ENCODE results near the gene STT3B.
A peak's percentile ranks its signal among the peaks of the same experiment; 100 is the strongest.
"Not testable (repeated sequence)": the region's sequence is repeated elsewhere in the genome, so short reads cannot be mapped to it uniquely, and the experiment has no call there.

The STT3B gene

DNA sequence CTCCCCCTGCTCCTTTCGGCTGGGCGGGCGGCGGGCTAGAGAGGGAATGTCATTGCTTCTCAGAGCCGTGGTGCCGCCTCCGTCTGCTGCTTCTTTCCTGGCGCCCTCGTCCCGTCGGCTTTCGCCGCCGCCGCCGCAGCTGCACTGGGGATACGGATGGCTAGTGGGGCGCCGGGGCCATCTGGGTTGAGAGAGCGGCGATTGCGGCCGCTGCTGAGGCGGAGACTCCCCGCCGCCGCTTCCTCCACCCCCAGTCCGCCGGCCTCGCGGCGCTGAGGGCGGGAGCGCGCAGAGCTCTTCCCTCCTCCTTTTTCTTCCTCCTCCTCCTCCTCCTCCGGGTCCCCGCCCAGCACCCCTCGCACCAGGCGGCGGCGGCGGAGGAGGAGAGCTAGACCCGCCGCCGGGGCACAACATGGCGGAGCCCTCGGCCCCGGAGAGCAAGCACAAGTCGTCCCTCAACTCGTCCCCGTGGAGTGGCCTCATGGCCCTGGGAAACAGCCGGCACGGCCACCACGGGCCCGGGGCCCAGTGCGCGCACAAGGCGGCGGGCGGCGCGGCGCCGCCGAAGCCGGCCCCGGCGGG, at the start of gene STT3B:
TSS of gene STT3B (plus strand) at position 339 of the 582 bp plus-strand sequence. CDS start at position 413, 74 bp downstream.
- DNase-seq (ENCODE audit: low read depth in 2 of 2): peak in 1 of 2 donors; percentile 73

DNA sequence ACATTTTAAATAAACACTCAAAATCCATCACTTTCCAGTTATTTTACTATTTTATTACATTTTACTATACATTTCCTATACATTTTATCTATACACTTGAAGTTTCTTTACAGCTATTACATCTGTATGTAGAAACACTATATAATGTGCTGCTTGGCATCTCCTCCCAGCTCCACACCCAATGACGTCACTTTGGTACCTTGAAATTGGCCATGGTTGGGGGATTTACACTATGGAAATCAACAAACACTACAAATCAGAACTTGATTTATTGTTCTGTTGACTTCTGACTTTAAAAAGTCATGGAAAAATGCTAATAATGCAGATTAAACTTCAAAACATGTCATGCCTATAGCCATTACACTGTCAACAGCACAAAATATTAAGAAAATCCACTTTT, 48.9 kb upstream of the STT3B start:
- no peak for DNase-seq (ENCODE audit: low read depth in 2 of 2)

DNA sequence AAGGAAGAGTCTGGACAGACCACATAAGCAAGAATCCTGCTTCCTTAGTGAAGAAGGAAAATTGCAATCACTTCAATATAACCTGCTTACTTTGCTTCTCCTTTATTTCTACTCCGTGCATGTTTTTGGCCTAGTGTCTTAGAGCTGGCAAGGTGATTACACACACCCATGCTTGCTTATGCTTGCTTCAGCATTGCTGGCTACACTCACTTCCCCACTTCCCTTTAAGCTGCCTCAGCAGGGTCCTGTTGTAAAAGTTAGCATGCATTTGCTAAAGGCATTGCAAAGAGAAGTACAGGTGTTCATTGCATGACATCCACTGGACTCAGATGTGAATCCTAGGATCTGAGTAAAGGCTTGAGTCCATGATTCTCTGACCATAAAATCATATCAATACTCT, 47.5 kb upstream of the STT3B start:
- DNase-seq (ENCODE audit: low read depth in 2 of 2): no peak

DNA sequence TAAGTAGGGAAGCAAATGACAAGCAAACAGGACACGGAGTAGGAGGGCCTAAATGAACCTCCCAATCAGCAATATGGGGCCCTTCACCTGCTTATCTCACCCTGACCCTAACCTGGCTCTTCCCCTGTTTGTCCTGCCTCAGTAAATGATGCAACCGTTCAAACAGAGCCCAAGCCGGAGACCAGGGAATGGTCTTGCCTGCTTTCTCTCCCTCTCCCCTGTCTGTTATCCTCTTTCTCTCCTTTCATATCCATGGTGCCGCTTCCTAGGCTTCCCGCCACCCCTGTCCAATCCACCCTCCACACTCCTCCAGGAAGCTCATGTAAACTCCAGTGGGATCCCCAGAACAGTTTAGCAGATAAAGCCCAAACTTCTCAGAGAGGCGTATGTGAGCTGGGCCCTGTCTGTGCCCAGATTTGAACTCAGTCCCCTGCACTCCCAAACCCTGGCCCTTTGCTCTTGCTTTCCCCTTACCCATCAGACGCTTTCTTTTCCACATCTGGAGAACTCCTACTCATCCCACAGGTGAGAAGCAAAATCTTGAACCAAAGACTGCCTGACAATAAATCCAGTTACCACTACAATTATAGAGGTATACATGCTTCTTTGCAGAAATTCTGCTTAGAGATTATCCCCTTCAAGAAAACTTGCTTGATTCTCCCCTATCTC, 45.7 kb upstream of the STT3B start:
- no peak for DNase-seq (ENCODE audit: low read depth in 2 of 2)

DNA sequence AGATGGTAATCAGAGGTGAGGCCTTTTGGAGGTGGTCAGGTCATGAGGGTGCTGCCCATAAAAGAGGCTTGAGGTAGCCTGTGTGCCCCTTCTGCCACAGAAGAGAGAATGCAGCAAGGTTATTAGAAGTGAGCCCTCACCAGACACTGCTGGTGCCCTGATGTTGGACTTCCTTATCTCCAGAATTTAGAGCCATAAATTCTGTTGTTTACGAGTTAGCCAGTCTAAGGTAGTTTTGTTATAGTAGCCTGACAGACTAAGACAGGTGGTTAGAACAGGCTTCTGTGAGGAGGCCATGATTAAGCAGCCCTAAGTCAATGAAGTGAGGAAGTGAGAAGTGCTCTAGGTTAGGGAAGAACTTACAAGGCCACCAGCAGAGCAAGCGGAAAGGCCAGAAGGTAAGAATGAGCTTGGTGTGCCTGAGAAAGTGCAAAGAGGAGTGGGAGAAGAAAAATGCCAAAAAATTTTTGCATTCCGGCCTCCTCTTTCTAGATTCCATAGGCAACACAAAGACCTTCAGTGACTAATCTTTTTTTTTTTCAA, 44.2 kb upstream of the STT3B start:
- DNase-seq (ENCODE audit: low read depth in 2 of 2): no peak

DNA sequence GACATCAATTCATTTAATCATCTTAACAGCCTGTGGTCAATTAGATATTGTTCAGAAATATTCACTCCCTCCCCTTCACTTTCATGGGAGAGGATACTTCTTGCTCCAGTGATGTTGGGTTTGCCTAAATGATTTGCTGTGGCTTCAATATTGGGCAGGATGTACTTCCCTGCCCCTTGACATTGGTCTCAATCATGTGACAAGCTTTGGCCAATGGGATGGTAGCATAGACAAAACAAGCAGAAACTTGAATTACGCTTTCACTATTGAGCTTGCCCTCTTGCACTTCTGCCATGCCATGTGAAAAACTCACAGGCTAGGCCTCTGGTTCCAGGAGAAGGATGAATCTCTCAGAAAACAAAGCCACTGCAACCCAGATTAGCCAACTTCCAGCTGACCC, 42.2 kb upstream of the STT3B start:
- DNase-seq (ENCODE audit: low read depth in 2 of 2): no peak

DNA sequence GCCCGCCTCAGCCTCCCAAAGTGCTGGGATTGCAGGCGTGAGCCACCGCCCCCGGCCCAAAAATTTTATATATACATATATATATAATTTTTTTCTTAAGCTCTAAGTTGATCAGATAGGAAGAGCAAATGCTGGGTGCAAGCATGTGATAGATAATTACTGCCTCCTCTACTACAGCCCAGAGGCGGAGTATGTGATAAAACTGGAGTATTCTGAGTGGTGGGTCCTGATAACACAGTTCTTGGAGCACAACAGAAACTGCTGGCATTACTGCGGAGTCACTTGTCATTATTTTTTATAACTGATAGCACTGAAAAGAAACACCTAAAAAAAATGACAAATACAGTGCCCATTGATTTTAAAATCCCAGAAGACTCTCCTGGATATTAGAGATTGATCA, 41.1 kb upstream of the STT3B start:
- DNase-seq (ENCODE audit: low read depth in 2 of 2): no peak

DNA sequence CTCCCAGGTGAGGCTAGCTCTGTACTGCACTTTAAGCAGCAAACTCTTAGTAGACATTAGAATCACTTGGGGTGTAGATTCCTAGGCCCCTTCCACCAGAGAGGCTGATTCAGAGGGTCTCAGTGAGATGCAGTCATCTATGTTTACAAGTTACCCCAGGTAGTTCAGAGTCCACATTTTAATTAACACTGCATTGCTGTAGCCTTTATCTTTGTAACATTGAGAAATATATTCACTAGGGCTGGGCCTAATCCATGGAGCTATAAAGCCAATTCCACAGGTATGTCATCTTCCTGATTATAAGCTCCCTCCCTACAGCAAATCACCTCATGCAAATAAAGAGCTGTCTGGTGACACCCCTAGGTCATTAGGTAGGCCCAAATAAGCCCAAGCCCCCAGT, 39.6 kb upstream of the STT3B start:
- DNase-seq (ENCODE audit: low read depth in 2 of 2): no peak

DNA sequence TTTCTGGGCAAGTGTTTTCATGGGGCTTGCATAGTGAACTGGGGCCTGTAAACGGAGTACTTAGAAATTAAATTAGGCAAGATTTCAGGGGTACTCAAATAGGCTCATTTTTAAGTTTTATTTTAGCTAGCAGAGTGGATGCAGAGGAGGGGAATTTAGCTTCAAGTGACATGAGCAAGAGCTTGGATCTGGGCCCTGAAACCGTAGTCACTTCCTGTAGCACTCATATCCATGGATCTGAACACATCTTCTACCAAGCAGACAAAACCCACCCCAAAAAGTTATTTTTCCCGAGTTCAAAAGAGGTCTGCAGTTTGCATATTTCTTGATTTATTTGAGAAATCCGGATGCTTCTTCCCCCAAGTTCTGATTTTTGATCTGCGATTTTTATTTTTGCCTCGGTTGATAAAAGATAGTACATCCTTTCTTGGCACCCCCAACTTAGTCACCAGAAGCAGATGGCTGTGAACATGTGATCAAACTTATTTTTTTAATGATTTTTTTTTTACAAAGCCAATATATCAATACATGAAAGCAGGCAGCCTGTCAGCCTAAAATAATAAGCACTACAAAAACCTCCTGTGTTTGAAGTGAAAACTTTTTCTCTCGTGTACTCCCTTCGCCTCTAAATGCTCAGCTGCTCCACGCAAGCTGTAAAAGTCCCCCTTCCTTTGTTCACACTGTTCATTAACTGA, 36.6 kb upstream of the STT3B start:
- DNase-seq (ENCODE audit: low read depth in 2 of 2): no peak

DNA sequence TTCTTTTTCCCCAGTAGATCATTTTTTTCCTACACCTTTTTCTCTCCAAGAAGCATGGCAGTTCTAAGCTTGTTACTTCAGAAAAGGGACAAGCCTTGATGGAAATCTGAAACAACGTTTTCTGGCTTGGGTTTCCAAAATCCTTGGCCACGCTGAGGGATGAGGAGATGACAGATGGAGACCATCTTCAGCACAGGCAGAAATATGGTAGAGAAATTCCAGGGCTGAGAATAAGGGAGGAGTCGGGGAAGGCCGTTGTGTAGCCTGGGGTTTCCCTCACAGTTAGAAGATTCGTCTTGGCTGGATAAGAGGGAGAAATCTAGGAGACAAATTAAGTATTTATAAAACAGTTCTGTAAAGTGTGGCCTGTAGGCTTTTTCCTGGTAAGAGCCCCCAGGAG, 33.9 kb upstream of the STT3B start:
- DNase-seq (ENCODE audit: low read depth in 2 of 2): no peak

DNA sequence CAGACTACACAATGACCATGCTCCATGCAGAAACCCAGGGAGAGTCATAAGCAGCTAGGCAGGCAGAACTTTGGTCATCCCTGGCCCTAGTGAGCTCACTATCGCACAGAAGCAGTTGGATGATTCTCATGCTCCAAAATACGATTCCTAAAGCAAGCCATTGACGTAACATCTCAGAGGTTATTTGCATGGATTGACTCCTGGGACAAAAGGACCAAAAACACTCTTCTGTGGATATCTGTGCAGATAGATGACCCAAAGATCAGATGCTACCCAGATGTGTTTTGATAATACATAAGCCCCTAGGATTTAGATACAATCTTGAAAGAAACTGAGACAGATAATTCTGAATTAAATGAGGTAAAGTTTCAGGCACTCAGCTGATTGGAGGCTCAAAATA, 33.4 kb upstream of the STT3B start:
- DNase-seq (ENCODE audit: low read depth in 2 of 2): no peak

DNA sequence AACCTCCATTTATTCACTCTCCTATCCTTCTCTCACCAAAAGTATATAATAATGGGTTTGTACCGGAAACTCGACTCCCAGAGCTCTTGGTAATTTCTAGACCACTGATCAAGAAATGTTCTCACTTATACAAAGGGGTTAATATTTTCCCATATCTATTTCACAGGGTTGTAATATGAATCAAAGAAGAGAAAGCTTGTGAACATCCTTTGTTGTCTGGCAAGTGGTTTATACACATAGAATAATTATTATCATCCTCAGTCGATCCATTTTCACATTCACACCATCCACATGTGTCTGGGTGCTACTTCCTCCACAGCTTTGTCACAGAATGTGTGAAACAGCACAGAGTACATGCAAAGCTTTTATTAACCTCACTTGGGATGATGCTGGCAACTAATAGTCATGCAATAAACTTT, 29.9 kb upstream of the STT3B start:
- DNase-seq (ENCODE audit: low read depth in 2 of 2): no peak

DNA sequence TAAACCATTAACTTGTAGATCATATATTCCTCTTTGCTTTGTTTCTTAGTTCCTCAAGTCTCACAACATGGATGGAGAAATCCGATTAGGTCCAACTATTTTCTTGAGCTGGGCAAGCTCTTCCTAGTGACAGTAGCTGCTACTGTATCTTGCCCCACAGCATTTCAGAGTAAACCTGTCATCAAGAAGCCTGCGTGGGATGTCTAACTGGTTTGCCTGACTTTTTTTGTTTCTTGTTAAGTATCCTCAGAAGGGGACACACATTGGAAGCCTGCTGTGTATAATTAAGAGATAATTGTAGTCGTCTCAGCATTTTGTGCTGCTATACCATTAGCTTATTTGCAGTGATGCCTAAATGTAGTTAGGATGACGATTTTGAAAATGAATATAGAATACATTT, 29.3 kb upstream of the STT3B start:
- DNase-seq (ENCODE audit: low read depth in 2 of 2): no peak

DNA sequence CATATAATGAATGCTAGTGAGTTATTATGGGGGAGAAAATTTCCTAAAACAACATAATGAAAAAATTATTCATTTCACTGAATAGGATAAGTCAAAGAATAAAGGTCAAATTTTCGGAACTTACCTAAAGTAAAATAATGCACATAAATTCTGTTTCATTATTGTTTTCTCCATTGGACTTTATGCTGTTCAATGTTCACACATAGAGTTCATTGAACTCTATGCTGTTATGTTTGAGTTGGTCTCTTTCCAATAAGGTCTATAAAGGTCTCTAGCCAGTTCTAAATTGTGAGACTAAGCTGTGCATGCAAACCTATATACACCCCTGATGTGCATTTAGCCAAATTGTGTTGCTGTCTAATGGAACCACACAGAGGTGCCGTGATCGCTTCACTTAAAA, 28.5 kb upstream of the STT3B start:
- DNase-seq (ENCODE audit: low read depth in 2 of 2): no peak

DNA sequence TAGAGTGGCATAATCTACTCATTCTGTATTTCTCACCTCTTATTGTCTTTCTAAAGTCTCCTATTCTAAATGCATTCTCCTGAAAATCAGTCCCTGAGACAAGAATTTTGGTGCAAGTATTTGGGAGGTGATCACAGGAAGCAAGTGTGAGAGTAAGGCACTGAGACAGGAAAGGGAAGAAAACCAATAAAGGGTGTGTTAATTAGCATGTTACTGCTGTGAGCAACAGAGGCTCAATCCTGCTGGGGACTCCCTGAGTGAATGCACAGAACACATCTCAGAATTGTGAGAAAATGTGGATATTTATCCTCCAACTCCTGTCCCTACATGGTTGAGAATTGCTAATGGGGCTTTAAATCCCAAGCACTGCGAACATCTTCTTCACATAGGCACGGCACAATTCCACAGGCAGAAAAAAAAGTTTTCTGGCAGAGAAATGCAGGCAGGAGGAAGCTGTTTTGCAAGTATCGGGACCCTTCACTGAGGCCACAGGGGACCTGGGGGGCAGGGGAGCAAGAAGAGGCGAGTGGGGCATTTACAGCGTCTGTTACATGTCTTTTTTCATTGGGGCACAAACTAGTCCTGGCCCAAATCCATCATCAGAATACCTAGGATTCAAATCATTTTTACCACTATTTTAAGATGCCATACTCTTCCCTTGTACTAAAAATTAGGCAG, 27.2 kb upstream of the STT3B start:
- no peak for DNase-seq (ENCODE audit: low read depth in 2 of 2)

DNA sequence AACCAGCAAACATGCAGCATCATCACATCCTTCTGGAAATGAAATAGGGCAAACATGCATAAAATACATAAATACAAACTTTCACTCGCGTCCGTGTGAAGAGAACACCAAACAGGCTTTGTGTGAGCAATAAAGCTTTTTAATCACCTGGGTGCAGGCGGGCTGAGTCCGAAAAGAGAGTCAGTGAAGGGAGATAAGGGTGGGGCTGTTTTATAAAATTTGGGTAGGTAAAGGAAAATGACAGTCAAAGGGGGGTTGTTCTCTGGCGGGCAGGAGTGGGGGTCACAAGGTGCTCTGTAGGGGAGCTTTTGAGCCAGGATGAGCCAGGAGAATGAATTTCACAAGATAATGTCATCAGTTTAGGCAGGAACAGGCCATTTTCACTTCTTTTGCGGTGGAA, 26.2 kb upstream of the STT3B start:
- not testable (repeated sequence) for DNase-seq (ENCODE audit: low read depth in 2 of 2)

DNA sequence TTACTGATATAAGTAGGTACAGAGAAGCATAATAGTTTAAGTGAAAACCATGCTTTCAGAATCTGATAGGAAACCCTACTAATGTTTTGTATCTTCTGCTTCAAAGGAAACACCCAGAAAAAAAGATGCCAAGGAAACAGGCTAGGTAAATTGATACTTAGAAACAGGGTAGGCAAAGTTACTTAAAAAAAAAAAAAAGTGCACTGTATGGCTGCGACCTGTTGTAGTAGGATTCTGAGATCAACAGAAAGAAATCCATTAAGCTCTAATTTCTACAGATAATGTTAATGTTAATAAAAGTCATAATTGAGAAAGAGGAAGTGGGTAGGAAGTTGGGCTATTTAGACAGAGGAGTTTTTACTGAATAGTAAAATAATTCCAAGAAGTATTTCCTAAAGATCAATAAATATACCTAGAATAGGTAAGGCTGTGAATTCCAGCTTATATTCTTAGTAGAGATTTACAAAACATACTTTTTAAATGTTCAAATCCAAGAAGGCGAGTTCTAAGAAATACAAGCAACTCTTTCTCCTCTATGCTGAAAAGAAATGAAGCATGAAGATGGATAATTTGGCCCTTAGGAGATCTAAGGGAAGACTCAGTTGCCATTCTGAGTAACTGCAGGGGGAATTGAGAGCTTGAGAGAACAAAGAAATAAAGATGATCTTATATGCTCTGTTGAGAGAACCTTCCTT, 24.1 kb upstream of the STT3B start:
- no peak for DNase-seq (ENCODE audit: low read depth in 2 of 2)

DNA sequence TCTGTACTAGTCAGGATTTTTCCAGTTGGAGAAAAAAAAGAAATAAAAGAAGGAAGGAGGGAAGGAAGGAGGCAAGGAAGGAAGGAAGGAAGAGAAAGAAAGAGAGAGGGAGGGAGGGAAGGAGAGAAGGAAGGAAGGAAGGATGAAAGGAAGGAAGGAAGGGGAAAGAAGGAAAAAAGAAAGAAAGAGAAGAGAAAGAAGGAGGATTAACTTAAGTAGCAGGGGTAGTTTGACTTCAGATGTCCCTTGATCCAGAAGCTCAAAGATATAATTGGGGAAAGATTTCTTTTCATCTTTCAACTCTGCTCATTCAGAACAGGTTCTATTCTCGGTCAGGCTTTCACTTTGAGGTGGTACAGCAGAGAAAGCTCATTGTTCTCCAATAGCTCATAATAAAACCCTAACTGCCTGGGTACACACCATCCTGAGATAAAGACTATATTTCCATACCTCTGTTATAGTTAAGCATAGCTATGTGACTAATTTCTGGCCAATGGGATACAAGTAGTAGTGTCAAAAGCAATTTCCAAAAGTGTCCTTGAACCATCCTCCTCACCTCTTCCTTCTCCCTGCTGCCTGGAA, 23.5 kb upstream of the STT3B start:
- DNase-seq (ENCODE audit: low read depth in 2 of 2): no peak

DNA sequence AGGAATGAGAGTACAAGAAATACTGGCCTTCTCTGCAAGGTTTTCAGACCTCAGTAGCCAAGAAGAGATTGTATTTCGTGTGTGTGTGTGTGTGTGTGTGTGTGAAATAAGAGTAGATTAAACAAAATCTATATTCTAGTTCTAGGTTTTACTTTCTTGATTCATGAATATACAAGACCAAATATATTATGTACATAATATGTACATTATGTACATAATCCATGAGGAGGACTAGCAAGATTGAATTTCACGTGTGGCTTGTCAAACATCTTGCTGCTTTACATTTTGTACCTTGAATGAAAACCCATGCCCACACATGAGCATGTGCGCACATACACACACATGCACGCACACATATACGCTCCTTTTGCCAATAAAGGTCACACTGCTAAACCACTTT, 18.2 kb upstream of the STT3B start:
- no peak for DNase-seq (ENCODE audit: low read depth in 2 of 2)

DNA sequence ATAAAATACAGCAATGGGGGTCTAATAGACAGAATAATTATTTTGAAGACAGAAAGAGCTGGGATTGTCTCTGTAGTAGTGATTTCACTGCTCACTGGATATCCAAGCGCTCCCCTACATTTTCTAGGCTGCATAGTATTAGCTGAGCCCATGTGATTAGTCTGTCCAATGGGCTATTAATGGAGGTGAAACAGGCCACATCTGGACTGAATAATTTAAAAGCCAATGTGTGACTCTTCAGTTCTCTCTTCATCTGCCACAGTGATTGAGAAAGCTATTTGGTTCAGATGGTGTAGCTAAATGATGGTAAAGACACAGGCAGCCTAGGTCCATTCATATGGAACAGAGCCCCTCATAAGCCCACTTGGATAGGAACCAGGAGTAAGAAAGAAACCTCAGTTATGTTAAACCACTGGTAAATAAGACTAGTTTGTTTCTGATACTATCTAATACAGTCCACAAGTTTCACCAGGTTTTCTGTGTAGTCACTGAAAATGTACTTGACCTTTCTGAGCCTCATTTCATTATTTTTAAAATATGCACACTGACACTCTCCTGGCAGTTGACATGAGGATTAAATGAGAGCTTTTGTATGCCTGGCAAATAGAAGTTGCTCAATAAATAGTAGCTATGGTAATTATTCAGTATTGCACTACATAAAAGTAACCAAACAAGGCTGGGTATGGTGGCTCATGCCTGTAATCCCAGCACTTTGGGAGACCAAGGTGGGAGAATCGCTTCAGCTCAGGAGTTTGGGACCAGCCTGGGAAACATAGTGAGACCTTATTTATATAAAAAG, 17.0 kb upstream of the STT3B start:
- no peak for DNase-seq (ENCODE audit: low read depth in 2 of 2)

DNA sequence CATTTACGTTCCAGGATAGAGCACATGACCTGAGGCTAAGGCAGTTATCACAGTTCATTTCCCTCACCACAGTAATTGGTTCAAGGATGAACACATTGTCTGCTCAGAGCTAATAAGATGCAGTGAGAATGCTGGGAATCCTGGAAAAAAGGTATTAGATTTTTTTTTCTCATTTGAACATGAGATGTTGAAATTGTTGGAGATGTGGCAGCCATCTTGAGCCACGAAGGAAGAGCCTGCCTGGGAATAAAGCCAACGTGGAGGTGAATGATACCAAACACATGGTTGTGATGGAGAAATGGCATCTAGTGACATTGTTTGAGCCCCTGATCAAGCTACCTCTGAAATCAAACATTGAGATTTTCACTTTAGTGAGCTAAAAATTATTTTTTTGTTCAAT, 16.0 kb upstream of the STT3B start:
- DNase-seq (ENCODE audit: low read depth in 2 of 2): no peak
